IPS-NIHi11 (cell line): ENCODE results near the gene FKBP1B.
"Not testable (repeated sequence)": the region's sequence is repeated elsewhere in the genome, so short reads cannot be mapped to it uniquely, and the experiment has no call there.

Source experiments
- DNase-seq: peaks from one replicate; pipeline ENCODE4 v3.0.0; 2012; ENCODE audit warnings: mixed read lengths, low spot score

The FKBP1B gene

DNA sequence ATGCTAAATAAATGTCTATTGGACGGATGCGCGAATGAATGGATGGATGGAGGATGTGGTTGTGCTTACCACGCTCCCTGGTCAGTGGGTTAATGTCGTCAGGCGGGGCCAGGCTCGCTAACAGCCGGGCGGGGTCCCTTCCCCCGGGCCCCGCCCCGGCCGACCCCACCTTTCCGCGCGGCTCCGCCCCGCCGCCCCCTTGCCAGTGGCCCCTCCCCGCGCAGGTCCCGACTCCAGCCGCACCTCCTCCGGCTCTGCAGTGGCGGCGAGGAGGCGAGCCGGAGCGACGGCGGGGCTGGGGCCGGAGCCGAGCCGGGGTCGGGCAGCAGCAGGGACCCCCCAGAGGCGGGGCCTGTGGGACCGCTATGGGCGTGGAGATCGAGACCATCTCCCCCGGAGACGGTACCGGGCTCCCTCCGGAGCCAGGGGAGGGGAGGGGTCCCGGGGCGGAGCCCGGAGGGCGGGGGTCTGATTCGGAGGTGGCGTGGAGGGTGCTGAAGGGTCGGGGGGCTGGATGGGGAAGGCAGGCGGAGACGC is at the start of gene FKBP1B:
Gene FKBP1B, plus strand, starts transcription at position 257 of the 537 bp plus-strand sequence. Its CDS starts 109 bp downstream, at position 366.
- peak; percentile 85 for DNase-seq

DNA sequence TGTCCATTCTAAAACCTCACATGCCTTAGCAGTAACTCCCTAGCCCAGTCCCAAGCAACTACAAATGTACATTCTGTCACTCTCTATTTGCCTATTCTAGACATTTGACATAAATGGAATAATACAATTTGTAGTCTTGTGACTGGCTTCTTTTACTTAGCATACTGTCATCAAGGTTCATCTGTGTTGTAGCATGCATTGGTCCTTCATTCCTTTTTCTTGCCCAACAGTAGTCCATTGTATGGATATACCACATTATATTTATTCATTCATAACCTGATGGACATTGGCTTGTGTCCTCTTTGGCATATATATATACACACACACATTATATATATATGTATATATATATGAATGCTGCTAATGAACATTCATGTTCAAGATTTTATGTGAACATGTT is 41.8 kb upstream of the FKBP1B start:
- no peak for DNase-seq

DNA sequence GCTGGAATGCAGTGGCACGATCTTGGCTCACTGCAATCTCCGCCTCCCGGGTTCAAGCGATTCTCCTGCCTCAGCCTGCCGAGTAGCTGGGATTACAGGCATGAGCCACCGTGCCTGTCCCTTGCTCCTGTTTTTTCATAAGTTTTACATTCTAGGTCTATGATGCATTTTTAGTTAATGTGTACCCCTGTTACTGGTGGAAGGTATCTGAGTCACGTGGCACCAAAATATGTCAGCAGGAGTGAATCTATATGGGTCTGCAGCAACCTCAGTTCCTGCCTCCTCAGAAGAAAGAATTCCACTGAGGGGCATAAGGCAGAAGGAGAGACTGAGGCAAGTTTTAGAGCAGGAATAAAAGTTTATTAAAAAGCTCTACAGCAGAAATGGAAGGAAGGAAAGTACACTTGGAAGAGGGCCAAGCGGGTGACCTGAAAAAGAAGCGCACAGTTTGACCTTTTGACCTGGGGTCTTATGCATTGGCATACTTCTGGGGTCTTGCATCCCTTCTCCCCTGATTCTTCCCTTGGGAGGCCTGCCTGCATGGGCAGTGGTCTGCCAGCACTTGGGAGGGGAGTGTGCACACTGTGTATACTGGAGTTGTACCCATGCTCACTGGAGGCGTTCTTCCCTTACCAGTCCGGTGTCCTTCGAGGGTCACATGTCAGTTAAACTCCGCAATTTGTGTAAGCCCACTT is 40.7 kb upstream of the FKBP1B start:
- DNase-seq, result no peak

DNA sequence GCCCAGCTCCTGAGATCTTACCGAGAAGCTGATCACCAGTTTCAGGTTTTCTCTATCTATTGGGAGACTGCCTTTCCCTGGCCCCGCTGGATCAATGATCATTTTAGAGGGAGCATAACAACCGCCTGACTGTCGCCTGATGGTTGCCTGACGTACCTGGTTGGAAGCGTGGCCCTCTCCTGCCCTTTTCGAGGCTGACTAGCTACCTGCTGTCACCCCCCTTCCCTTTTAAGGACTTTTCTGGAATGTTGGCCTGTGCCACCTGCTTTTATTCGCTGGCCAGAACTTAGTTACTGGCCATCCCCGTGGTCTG is 40.2 kb upstream of the FKBP1B start:
- no peak for DNase-seq

DNA sequence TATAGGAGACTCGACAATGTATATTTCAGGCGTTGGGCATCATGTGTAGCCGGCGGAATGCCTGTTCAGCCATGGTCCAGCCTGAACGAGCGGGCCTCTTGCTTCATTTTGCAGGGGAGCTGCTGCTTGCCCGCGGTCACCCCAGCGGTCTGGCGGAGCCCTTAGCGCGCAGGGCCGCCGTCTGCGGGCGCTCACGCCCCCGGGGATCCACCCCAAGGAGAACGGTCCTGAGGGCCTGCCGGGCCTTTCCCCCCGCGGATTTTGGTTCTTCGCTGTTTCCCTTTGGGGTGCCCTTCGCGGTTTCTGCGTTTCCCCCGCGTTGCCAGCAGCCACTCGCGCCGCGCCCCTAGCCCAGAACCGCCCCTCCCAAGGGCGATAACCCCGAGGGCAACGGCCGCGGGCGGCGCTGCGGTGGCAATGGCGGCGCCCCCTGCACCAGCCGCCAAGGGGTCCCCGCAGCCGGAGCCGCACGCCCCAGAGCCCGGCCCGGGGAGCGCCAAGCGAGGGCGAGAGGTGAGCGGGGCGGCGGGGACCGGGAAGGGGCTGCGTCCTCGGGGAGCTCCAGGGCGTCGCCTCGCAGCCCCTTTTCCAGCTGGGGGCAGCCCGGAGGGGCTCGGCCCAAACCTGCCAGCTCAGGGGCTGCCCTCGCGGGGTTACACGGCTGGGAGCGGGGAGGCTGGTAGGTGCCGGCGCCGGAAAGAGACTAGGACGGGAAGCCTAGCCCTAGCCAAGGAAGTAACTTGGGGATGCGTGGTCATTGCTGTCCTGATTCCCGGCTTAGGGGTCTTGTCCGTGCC is 39.7 kb upstream of the FKBP1B start, which contains the start of gene MFSD2B:
Gene MFSD2B, plus strand, starts transcription at position 406 of the 797 bp plus-strand sequence. Its CDS starts 12 bp downstream, at position 418.
- peak; percentile 71 for DNase-seq

DNA sequence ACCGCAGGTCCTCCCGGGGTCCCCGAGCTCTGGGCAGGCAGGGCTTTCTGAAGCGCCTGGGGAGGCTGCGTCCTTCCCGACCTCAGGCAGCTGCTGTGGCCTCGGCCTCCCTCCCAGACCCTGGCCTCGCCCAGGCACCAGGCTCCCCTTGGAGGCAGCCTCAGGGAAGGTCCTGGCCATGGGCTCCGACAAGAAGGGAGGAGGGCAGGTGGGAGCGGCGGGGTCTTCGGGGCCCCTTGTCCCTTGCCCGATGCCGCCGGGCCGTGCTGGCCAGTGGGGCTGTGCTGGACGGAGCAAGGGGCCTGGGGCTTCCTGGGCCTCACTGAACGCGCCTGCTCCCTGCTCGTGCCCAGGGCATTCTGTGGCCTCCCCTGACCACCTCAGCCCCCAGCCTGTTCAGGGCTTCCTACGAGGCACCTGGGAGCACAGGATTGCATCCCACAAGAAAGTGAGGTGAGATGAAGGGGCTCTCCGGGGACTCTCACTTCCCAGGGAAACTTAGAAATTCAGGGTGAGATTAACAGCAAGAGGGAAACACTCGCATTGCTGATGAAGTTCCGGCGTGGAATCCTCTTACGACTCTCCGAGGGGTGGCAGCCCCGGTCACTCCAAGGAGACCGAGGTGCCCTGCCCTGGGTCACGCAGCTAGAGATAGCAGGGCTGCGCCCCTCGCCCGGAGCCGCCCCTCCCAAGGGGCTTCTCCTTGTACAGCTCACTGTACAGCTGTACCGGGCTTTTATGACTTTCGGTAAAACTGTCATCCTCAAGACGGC is 38.9 kb upstream of the FKBP1B start:
- DNase-seq, result no peak

DNA sequence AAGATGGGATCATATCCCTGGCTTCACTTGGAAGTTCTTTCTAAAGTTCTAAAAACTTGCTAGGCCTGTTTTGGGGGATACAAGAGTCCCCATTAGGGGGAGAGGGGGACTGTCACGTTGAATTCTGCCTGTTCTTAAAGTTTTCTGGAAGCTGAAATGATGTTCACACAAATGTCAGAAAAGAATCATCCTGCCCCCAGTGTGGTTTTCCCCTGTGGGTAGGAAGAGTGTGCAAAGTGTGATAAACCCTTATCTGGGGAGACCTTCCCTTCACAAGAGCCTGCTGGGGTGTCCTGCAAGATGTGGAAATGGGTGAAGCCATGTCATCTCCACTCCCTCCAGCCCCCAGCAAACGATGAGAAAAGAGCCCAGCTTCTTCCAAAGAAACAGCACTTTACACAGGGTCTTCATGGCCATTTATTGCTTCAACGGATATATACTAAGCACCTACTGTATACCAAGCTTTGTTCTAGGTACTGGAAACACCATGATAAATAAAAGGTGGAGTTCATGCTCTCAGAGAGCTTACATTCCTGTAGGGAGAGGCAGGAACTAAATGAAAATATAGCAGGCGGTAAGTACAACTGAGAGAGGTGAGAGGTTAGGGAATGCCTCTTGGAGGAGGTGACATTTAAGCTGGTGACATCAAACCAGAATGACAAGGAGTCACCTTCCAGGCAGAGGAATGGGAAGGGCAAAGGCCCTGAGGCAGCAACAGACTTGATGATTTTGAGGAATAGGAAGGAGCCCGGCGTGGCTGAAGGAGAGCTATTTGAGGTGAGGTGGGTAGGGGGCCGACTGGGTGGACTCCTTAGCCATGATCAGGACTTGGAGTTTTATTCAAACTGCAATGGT is 38.1 kb upstream of the FKBP1B start:
- no peak for DNase-seq

DNA sequence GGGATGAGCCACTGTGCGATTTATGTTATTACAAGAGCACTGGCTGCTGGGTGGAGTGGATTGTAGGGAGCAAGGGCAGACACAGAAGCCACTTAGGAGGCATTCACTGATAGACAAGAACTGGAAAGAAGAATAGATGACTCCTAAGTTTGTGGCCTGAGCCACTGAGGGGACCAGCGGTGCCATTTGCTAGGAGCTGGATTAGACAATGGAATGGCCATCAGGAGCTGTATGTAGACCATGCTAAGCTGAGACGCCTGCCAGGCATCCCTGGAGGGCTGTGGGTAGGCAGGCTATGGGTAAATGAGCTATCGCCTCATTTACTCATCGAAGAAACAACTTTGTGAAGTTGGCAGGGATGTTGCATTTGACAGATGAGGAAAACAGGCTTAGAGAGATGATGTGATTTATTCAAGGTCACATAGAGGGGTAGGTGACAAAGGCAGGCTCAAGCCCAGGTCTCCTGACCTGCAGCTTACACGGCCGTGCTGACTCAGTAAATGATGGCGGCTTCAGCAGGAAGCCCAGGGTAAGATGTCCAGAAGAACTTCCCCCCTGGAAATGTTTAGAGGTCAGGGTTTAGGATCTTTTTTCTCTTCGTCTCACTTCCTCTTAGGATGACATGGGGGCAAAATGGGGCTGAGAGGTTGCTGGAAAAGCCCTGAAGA is 36.9 kb upstream of the FKBP1B start:
- DNase-seq, result no peak

DNA sequence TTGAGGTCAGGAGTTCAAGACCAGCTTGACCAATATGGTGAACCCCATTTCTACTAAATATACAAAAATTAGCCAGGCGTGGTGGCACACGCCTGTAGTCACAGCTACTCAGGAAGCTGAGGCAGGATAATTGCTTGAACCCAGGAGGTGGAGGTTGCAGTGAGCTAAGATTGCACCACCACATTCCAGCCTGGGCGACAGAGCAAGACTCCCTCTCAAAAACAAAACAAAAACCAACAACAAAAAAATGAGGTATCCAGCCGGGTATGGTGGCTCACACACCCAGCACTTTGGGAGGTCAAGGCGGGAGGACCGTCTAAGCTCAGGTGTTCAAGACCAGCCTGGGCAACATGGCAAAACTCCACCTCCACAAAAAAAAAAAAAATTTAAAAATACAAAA is 34.6 kb upstream of the FKBP1B start:
- not testable (repeated sequence) for DNase-seq

DNA sequence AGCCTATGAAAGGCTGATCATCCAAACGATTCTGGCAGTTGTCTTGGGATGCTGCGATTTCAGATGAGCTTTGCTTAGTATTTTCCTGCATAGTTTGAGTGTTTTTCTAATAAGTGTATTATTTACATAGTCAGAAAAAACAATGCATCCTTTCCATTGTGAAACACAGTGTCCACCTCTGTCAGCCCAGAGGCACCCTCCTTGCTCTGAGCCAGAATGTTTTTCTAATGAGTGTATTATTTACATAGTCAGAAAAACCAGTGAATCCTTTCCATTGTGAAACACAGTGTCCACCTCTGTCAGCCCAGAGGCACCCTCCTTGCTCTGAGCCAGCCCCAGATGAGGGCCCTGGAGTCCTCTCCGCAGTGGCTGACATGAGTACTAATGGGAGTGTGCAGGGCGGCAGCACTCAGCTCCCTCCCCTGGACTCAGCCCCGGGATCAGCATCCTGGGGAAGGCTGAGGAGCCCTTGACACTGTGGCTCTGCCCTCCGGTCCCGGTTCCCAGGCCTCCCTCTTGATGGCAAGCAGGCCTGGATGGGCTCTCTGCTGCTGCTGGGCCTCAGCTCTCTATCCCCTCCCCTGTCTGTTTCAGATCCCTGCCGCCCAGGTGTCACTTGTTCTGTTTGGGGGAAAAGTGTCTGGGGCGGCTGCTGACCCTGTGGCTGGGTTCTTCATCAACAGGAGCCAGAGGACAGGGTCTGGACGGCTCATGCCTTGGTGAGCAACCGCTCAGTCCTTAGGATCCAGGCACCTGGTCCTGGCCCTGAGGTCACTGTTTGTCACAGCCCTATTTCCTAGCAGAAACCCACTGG is 33.8 kb upstream of the FKBP1B start:
- DNase-seq, result peak; percentile 45

DNA sequence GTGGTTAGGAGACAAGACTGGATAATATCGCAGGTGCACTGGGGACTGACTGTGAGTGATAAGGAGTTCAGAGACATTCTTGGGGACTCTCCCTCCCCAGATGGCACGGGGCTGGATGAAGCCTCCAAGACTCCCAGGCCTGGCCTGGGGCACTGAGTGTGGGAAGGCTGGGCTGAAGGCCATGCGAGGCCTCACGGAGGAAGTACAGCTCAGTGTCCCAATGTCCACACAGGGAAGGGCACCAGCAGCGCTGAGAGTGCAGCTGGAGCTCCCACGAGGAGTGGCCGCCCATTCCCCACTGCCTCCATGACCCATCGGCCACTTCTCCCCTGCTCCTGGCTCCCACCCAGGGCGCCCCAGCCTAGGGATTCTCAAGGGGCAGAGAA is 33.2 kb upstream of the FKBP1B start:
- no peak for DNase-seq

DNA sequence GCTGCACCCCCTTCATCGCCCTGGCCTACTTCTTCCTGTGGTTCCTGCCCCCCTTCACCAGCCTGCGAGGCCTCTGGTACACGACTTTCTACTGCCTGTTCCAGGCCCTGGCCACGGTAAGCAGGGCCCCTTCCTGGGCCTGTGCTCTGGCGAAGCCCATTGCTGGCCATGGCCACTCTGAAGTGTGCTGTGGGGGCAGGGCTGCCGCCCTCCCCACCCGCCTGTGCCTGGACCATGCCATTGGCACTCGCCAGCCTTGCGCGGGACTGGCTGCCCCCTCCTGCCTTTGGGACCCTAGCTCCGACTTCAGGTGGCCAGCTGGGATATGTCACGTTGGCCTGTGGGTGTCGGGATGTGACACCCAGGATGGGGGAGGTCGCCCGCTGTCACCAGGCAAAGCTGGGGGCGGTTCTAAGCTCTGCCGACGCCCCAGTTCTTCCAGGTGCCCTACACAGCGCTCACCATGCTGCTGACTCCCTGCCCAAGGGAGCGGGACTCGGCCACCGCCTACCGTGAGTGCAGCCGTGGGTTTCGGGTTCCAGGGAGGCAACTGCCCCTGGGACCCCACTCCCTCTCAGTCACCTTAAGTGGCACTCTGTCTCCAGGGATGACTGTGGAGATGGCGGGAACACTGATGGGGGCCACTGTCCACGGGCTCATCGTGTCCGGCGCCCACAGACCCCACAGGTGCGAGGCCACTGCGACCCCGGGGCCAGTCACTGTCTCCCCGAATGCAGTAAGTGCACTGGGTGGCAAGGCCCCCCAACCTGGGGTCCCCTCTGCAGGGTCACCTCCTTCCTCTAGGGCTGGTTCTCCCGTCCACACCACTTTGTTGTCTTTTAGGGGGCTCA is 32.5 kb upstream of the FKBP1B start:
- no peak for DNase-seq

DNA sequence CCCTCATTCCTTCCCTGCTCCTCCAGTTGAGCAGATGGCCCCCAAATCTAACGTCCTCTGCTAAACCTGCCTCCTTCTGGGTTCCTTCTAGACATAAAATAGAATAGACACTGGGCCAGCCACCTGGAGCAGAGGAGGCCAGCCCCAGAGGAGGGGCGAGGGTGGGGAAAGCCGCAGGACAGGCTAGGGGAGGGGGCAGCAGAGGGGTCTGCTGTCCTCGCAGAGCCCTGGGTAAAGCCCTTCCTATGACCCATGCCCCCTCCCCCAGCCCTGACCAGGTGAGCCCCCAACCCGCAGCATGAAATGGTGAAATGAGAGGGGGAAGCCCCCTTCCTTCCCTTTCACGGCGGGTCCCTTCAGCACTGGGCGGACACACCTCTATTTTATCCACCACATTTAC is 31.8 kb upstream of the FKBP1B start:
- DNase-seq, result no peak

DNA sequence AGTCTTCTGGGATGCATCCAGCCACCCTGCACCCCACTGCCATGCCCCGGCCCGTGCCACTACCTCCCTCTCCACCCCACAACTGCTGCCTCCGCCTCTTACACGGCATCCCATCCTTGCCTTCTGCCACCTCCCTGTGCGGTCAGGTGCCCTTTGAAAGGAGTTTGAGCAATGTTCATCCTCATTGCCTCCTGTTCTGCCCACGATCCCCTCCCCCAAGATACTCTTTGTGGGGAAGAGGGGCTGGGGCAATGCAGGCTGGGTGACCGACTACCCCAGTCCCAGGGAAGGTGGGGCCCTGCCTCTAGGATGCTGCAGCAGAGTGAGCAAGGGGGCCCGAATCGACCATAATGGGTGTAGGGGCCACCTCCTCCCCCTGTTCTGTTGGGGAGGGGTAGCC is 31.3 kb upstream of the FKBP1B start:
- DNase-seq, result no peak

DNA sequence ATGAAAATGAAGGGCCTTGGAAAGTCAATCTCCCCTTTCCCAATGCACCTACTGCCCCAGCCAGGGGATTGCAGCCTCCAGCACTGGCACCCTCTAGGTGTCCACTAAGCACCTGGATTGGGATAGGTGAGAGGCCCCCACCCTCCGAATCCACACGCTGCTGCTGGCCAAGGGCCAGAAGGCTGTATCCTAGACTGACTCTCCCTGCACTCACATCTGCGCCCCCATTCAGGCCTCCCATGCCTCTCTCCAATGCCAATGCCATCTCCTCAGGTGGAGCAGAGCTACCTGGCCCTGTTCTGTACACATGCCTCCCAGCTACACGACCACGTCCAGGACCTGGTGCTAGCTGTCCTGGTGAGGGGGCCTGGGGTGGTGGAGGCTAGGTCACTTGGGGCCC is 29.8 kb upstream of the FKBP1B start:
- no peak for DNase-seq

DNA sequence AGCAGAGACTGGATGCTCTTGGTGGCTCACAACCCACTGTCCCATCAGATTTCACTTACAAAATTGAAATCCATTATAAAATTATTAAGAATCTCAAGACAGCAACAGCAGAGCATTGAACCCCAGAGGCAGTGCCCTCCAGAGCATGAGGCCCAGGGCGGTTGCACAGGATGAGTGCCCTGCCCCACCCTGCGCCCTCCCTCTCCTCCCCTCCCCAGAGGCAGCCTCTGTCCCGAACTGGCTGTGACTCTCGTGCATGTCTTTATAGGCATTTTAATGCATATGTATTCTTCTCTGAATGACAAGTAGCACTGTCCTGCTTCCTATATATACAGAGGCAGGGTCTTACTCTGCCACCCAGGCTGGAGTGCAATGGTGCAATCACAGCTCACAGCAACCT is 29.3 kb upstream of the FKBP1B start:
- no peak for DNase-seq

DNA sequence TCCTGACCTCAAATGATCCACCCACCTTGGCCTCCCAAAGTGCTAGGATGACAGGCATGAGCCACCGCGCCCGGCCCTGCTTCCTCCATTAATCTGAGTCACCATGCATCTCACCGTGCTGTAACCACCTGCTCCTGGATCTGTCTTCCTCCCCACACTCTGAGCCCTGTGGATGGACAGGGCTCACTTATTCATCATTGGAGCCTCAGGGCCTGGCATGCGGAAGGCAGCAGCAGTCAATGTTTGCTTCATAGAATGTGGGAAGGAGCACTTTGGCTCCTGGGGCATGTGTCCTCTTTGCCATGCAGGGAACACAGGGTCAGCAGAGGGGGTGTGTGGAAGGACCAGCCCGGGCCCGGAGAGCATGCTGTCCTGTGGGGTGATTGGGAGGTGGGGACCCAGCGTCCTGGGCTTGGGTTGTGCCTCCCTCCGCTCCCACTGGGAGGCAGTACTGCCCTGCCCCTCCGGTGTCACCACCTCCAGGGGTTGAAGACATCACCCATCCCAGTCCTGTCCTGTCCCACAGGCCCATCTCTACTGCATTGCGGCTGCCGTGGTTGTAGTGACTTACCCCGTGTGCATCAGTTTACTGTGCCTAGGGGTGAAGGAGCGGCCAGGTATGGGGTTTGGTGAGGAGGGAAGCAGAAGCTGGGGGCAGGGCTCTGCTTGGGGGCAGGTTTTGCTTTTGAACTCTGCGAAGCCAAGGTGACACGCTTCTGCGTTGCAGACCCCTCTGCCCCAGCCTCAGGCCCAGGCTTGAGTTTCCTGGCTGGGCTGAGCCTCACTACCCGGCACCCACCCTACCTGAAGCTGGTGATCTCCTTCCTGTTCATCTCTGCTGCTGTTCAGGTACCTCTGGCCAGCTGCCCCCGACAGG is 28.2 kb upstream of the FKBP1B start:
- peak; percentile 72 for DNase-seq

DNA sequence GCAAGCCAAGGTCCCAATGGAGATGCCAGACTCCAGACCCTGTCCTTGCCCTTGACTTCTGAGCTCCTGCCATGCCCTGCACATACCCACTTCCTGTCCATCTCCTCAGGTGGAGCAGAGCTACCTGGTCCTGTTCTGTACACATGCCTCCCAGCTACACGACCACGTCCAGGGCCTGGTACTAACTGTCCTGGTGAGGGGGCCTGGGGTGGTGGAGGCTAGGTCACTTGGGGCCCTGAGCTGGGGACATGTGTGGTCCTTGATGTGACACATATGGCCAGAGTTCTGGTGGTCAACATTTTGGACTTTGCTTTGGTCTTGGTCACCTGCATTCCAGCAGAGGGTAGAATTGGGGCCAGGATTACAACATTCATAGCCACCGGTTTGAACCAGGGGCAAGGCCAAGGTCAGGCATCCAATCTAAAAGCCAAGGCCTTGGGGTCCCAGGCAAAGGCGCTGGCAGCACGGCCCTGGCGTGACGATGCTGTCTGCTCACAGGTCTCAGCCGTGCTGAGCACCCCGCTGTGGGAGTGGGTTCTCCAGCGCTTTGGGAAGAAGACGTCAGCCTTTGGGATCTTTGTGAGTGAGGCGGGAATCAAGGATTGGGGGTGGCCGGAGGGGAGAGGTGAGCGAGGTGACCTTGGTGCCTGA is 27.1 kb upstream of the FKBP1B start:
- DNase-seq, result no peak
